GM12878 (cell line): Measurements from ENCODE around the gene CCDC80. TPM values are rescaled to one million over a fixed set of nuclear protein-coding genes. Genes with fewer than 3 reads are reported as not detected.

ENCODE experiments used
- ATAC-seq: fragments of 200-7000 bp; cut with Tn5 transposase; 3 replicates; pipeline ENCODE4 v1.9.1; 2020; ENCODE audit warnings: mild to moderate bottlenecking, moderate library complexity
- BruUV-seq: library from RNA; stranded (reverse); fragments of 400-500 nt; replicated peaks from 2 replicates; lab custom pipeline; 2021; lab: Mats Ljungman, UMichigan
- CTCF ChIA-PET: fragments of 300-600 bp; sonication (Branson Sonifier 250); formaldehyde crosslinking; extraction: SDS; loops from one replicate; lab custom pipeline; 2021; ENCODE audit warnings: inconsistent platforms; lab: Yijun Ruan, JAX
- POLR2A ChIA-PET: fragments of 350-600 bp; formaldehyde crosslinking; extraction: SDS; loops from one replicate; lab custom pipeline; 2021; ENCODE audit warnings: inconsistent platforms; lab: Charles Lee
- RAD21 ChIA-PET: fragments of 300-600 bp; sonication (Branson Sonifier 250); formaldehyde crosslinking; loops from one replicate; lab custom pipeline; 2023; ENCODE audit warnings: antibody characterized with exemption; ENCODE audit not compliant: unreplicated experiment; lab: Charles Lee
- SMC1A ChIA-PET: fragments of 300-600 bp; sonication (Branson Sonifier 250); formaldehyde crosslinking; loops from one replicate; lab custom pipeline; 2023; ENCODE audit not compliant: unreplicated experiment, uncharacterized antibody; lab: Charles Lee
- DNase-seq: peaks from one replicate; pipeline ENCODE4 v3.0.0-alpha.2; 2011; ENCODE audit warnings: low read depth, low spot score
- FAIRE-seq: peaks from 3 replicates; lab custom pipeline; 2011; peaks lifted over from hg19 to GRCh38; lab: Jason Lieb, UNC
- H2AFZ ChIP-seq: 2 replicates; pipeline ENCODE4 v1.6.0; 2011; ENCODE audit warnings: low read depth, low read length, control low read depth; ENCODE audit not compliant: control insufficient read depth
- H3K27ac ChIP-seq: 2 replicates; pipeline ENCODE4 v1.5.1; 2011; ENCODE audit warnings: control low read depth; ENCODE audit not compliant: control insufficient read depth, insufficient read depth
- H3K27me3 ChIP-seq, 2 experiments: replicated peaks in 1 of 2; 2 replicates each; pipeline versions ENCODE4 v1.6.0 to v1.6.1; 2011; ENCODE audit warnings: low read length in 1 of 2; ENCODE audit not compliant: control insufficient read depth in 2 of 2, insufficient read depth in 2 of 2
- H3K36me3 ChIP-seq, 2 experiments: 2 replicates each; pipeline ENCODE4 v1.5.1; 2011; ENCODE audit warnings: low read length in 1 of 2; ENCODE audit not compliant: control insufficient read depth in 2 of 2, insufficient read depth in 2 of 2
- H3K4me1 ChIP-seq: 2 replicates; pipeline ENCODE4 v1.6.1; 2011; ENCODE audit warnings: mild to moderate bottlenecking, low read length, moderate library complexity, mixed read lengths; ENCODE audit not compliant: control insufficient read depth, insufficient read depth
- H3K4me2 ChIP-seq: 2 replicates; pipeline ENCODE4 v1.6.0; 2011; ENCODE audit warnings: control low read depth; ENCODE audit not compliant: control insufficient read depth, insufficient read depth
- H3K4me3 ChIP-seq: fragments of 200-600 bp; sonication (generic); 2 replicates; pipeline ENCODE4 v1.5.1; 2016
- H3K79me2 ChIP-seq: 2 replicates; pipeline ENCODE4 v1.6.0; 2011; ENCODE audit warnings: low read length; ENCODE audit not compliant: control insufficient read depth, insufficient read depth
- H3K9ac ChIP-seq: 2 replicates; pipeline ENCODE4 v1.8.0; 2011; ENCODE audit warnings: low read length, control low read depth, mixed read lengths; ENCODE audit not compliant: control insufficient read depth, insufficient read depth
- H3K9me3 ChIP-seq: replicated peaks from 3 replicates; pipeline ENCODE4 v1.5.1; 2011; ENCODE audit warnings: mild to moderate bottlenecking, low read length; ENCODE audit not compliant: control insufficient read depth, insufficient read depth
- H4K20me1 ChIP-seq: 2 replicates; pipeline ENCODE4 v1.6.0; 2011; ENCODE audit not compliant: control insufficient read depth, insufficient read depth
- FOXM1 ChIP-seq: IDR thresholded peaks from 2 replicates; pipeline ENCODE4 v1.6.1; 2012; ENCODE audit warnings: low read depth, mild to moderate bottlenecking, inconsistent platforms, low read length, moderate library complexity
- IRF5 ChIP-seq: fragments of 450-650 bp; IDR thresholded peaks from 2 replicates; pipeline ENCODE4 v1.6.1; 2017; ENCODE audit warnings: borderline replicate concordance
- JUNB ChIP-seq: IDR thresholded peaks from 2 replicates; pipeline ENCODE4 v1.6.1; 2016; ENCODE audit warnings: antibody characterized with exemption, mild to moderate bottlenecking
- MEF2B ChIP-seq: fragments of 450-650 bp; IDR thresholded peaks from 2 replicates; pipeline ENCODE4 v1.6.1; 2018; ENCODE audit warnings: mild to moderate bottlenecking, moderate library complexity; ENCODE audit not compliant: partially characterized antibody, poor library complexity, severe bottlenecking
- MYC ChIP-seq: IDR thresholded peaks from 2 replicates; pipeline ENCODE4 v1.6.1; 2011; ENCODE audit warnings: mild to moderate bottlenecking, low read length, moderate library complexity, inconsistent platforms; ENCODE audit not compliant: insufficient read depth, insufficient replicate concordance, insufficient read length, severe bottlenecking
- POLR2A ChIP-seq: IDR thresholded peaks from 2 replicates; pipeline ENCODE4 v1.6.1; 2011; ENCODE audit warnings: low read depth, mild to moderate bottlenecking, low read length
- SPI1 ChIP-seq: IDR thresholded peaks from 2 replicates; pipeline ENCODE4 v1.6.1; 2011; ENCODE audit warnings: low read depth, mild to moderate bottlenecking, low read length, moderate library complexity, borderline replicate concordance; ENCODE audit not compliant: insufficient read depth
- TARDBP ChIP-seq: IDR thresholded peaks from 2 replicates; pipeline ENCODE4 v1.6.1; 2016; ENCODE audit warnings: borderline replicate concordance
- TCF3 ChIP-seq: IDR thresholded peaks from 2 replicates; pipeline ENCODE4 v1.6.1; 2012; ENCODE audit warnings: low read depth, mild to moderate bottlenecking, low read length, borderline replicate concordance; ENCODE audit not compliant: insufficient read depth
- ZNF217 ChIP-seq: fragments of 450-650 bp; IDR thresholded peaks from 2 replicates; pipeline ENCODE4 v1.6.1; 2017; ENCODE audit warnings: antibody characterized with exemption, mild to moderate bottlenecking
- WGBS: methylation state at CpG from one replicate; pipeline ENCODE4 v1.1.6; 2016; ENCODE audit warnings: low lambda C conversion rate; ENCODE audit not compliant: insufficient replicate concordance, insufficient coverage; ENCODE audit errors: missing lambda C conversion rate; 5-methylcytosine and 5-hydroxymethylcytosine counted together
- in situ Hi-C: fragments of 300-500 bp; cut with MboI; formaldehyde crosslinking; loops from 9 replicates; pipeline ENCODE4 v1.14.3; 2018; ENCODE audit warnings: mixed read lengths
- intact Hi-C: fragments of 100-400 bp; cut with micrococcal nuclease; formaldehyde crosslinking; loops from one replicate; pipeline ENCODE4 v1.14.2; 2022; ENCODE audit not compliant: unreplicated experiment
- polyA plus RNA-seq, 11 experiments: library from polyadenylated mRNA; depleted of rRNA in 4 of 11; unstranded in 6 of 11; stranded (reverse) in 5 of 11; fragments of >200 nt; fragmentation: Nextera tagmentation in 4 of 11; fragmentation: Illumina TruSeq in 1 of 11; extraction: Ambion mirVana in 4 of 11; extraction: Trizol in 1 of 11; gene quantifications; 1 replicate in 1 of 11; 2 replicates in 10 of 11; pipeline versions ENCODE4 v1.2.1 to v1.2.3, GENCODE V29; 2011 to 2016; ENCODE audit warnings: inconsistent platforms in 2 of 11, missing spikeins in 2 of 11, low read depth in 1 of 11
- total RNA-seq, 4 experiments: library from RNA; depleted of rRNA in 3 of 4; stranded (reverse); fragments of >200 nt in 3 of 4; fragmentation: Illumina TruSeq in 1 of 4; extraction: Trizol in 1 of 4; gene quantifications; 2 replicates each; pipeline versions ENCODE4 v1.2.1 to v1.2.3, GENCODE V29; 2013 to 2021
- TF ChIP-seq, protein P1 (sequence below): fragments of 450-650 bp; IDR thresholded peaks from 2 replicates; pipeline ENCODE4 v1.6.1; 2018; ENCODE audit warnings: borderline replicate concordance, mild to moderate bottlenecking; ENCODE audit not compliant: partially characterized antibody
- TF ChIP-seq, protein P2 (sequence below): fragments of 450-650 bp; IDR thresholded peaks from 2 replicates; pipeline ENCODE4 v1.6.1; 2018; ENCODE audit warnings: mild to moderate bottlenecking, low read depth, moderate library complexity; ENCODE audit not compliant: partially characterized antibody
- TF ChIP-seq, protein P3 (sequence below): IDR thresholded peaks from 2 replicates; pipeline ENCODE4 v1.6.1; 2012; ENCODE audit warnings: low read depth, low read length, improper control_type of control experiment

The CCDC80 gene
- total and polyA plus RNA-seq, 10 of the 15 experiments (the other 5 are each of a cell fraction or from before 2014, with no cell fraction given), result 0.01 to 0.59 (median 0.21) TPM; not detected in 5

DNA sequence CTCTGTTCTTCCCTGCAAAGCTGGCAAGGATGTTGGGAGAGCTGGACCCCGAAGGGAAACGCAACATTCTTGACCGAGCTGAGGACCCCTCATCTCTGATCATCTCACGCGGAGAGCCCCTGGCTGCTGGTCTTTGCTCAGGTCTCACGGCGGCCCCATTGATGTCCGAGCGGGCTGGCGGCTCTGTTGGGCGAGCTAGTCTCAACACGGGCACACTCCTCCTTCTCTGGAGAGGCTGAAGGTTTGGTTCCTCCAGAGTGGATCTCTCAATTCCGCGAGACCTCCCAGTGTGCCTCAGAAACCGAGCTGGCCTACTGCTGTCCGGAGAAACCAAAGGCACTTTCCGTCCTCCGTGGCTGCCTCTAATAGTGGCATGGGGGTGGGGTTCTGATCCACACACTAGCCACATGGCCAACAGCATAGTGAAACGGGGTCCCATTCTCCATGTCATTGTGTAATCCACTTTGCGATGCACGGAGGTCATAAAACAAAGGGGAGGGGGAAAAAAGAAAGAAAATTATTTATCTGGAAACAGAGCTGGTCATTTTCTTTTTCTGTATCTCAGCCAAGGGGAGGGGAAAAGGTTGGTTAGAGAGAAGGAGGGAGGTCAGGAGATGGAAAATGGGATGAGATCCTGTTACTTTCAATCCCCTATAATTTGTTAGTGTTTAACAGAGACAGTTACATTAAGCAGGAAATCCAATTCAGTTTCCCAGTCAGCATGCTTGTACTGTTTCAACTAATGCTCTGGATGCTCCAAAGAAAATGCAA, 1.3 kb downstream of the CCDC80 start:
- no peaks in the 10 kb centered on the region for H3K36me3 ChIP-seq
- FAIRE-seq (no peak), ATAC-seq (no peak), DNase-seq (no peak)
- CTCF ChIA-PET, result interaction anchor here (1.3 to 5.4 kb wide), 3 partner anchors 14 to 529 kb away, joined by 3 to 28 read pairs (median 4); no protein-coding TSS in a partner anchor
- no peak overlapping the region for H3K4me2 ChIP-seq
- H3K4me3 ChIP-seq, result no peak overlapping the region
- no peak overlapping the region for H2AFZ ChIP-seq
- H3K9ac ChIP-seq, result no peak overlapping the region
- H3K27ac ChIP-seq, result no peak overlapping the region
- H3K4me1 ChIP-seq, result peaks cover 21% of the 10 kb centered on the region
- in situ Hi-C loops, result loop anchor here (5.0 to 10.0 kb wide), 2 partner anchors 338 to 645 kb away; partner anchors contain the start of gene CD200R1
- POLR2A ChIA-PET, result no interaction called here
- H4K20me1 ChIP-seq, result no peaks in the 10 kb centered on the region
- SMC1A ChIA-PET, result interaction anchor here (1.1 to 2.0 kb wide), 3 partner anchors 57 to 340 kb away, joined by 3 to 5 read pairs (median 4); no protein-coding TSS in a partner anchor
- WGBS, result 84% methylated on average over 21 of the region's 21 CpGs
- BruUV-seq, result no TSS peak
- RAD21 ChIA-PET, result interaction anchor here (0.6 kb wide), 1 partner anchor 966 kb away, joined by 3 read pairs; no protein-coding TSS in a partner anchor
- H3K9me3 ChIP-seq, result no peaks in the 10 kb centered on the region
- no peaks in the 10 kb centered on the region for H3K79me2 ChIP-seq
- peaks cover 0 to 4% of the 10 kb centered on the region in 2 experiments; a peak in 3 of 4 replicates for H3K27me3 ChIP-seq
- intact Hi-C loops, result no loop called here
- TF ChIP-seq TCF3, result no peak
- TF ChIP-seq MYC, result no peak
- no peak for TF ChIP-seq IRF5
- TF ChIP-seq JUNB, result no peak
- TF ChIP-seq SPI1, result no peak
- no peak for TF ChIP-seq TARDBP
- TF ChIP-seq ZNF217, result no peak
- TF ChIP-seq MEF2B, result no peak
- no peak for TF ChIP-seq POLR2A
- TF ChIP-seq, protein P1, sequence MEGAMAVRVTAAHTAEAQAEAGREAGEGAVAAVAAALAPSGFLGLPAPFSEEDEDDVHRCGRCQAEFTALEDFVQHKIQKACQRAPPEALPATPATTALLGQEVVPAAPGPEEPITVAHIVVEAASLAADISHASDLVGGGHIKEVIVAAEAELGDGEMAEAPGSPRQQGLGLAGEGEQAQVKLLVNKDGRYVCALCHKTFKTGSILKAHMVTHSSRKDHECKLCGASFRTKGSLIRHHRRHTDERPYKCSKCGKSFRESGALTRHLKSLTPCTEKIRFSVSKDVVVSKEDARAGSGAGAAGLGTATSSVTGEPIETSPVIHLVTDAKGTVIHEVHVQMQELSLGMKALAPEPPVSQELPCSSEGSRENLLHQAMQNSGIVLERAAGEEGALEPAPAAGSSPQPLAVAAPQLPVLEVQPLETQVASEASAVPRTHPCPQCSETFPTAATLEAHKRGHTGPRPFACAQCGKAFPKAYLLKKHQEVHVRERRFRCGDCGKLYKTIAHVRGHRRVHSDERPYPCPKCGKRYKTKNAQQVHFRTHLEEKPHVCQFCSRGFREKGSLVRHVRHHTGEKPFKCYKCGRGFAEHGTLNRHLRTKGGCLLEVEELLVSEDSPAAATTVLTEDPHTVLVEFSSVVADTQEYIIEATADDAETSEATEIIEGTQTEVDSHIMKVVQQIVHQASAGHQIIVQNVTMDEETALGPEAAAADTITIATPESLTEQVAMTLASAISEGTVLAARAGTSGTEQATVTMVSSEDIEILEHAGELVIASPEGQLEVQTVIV, result no peak
- TF ChIP-seq, protein P2, sequence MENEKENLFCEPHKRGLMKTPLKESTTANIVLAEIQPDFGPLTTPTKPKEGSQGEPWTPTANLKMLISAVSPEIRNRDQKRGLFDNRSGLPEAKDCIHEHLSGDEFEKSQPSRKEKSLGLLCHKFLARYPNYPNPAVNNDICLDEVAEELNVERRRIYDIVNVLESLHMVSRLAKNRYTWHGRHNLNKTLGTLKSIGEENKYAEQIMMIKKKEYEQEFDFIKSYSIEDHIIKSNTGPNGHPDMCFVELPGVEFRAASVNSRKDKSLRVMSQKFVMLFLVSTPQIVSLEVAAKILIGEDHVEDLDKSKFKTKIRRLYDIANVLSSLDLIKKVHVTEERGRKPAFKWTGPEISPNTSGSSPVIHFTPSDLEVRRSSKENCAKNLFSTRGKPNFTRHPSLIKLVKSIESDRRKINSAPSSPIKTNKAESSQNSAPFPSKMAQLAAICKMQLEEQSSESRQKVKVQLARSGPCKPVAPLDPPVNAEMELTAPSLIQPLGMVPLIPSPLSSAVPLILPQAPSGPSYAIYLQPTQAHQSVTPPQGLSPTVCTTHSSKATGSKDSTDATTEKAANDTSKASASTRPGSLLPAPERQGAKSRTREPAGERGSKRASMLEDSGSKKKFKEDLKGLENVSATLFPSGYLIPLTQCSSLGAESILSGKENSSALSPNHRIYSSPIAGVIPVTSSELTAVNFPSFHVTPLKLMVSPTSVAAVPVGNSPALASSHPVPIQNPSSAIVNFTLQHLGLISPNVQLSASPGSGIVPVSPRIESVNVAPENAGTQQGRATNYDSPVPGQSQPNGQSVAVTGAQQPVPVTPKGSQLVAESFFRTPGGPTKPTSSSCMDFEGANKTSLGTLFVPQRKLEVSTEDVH, result no peak
- TF ChIP-seq, protein P3, sequence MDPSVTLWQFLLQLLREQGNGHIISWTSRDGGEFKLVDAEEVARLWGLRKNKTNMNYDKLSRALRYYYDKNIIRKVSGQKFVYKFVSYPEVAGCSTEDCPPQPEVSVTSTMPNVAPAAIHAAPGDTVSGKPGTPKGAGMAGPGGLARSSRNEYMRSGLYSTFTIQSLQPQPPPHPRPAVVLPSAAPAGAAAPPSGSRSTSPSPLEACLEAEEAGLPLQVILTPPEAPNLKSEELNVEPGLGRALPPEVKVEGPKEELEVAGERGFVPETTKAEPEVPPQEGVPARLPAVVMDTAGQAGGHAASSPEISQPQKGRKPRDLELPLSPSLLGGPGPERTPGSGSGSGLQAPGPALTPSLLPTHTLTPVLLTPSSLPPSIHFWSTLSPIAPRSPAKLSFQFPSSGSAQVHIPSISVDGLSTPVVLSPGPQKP, result no peak
- TF ChIP-seq FOXM1, result no peak
